ELR (cell line): ENCODE measurements around the gene MPP3.
A peak's percentile ranks its signal among the peaks of the same experiment; 100 is the strongest.

ENCODE experiments used
- DNase-seq: peaks from one replicate; pipeline ENCODE4 v3.0.0-alpha.2; 2015; ENCODE audit warnings: low read depth

Gene MPP3

GRCh38 chr17:43772877-43773648 is 59.9 kb downstream of the MPP3 start:
- DNase-seq = no peak

GRCh38 chr17:43771463-43771862 is 61.5 kb downstream of the MPP3 start:
- no peak for DNase-seq

- no peak for DNase-seq
These were observed 62.0 kb downstream of the MPP3 start for GRCh38 chr17:43770957-43771356.

GRCh38 chr17:43769859-43770258 is 63.1 kb downstream of the MPP3 start:
- no peak for DNase-seq

GRCh38 chr17:43769426-43769825 is 63.5 kb downstream of the MPP3 start:
- DNase-seq = no peak

- DNase-seq = no peak
These were observed 64.0 kb downstream of the MPP3 start for GRCh38 chr17:43768943-43769342.

- no peak for DNase-seq
These were observed 64.6 kb downstream of the MPP3 start for GRCh38 chr17:43768382-43768781.

GRCh38 chr17:43767713-43768059 is 65.3 kb downstream of the MPP3 start:
- no peak for DNase-seq

- DNase-seq = no peak
These were observed 65.8 kb downstream of the MPP3 start for GRCh38 chr17:43767053-43767712.

GRCh38 chr17:43766413-43767052 is 66.4 kb downstream of the MPP3 start:
- peak; percentile 71 for DNase-seq

- DNase-seq = peak; percentile 94
These were observed 72.6 kb downstream of the MPP3 start for GRCh38 chr17:43760254-43760852.

- DNase-seq = no peak
These were observed 73.1 kb downstream of the MPP3 start for GRCh38 chr17:43759836-43760235.

- no peak for DNase-seq
These were observed 74.3 kb downstream of the MPP3 start, which contains the start of gene SOST for GRCh38 chr17:43758497-43759174. SOST (minus strand) TSS chr17:43758791; CDS start chr17:43758741, 50 bp downstream.

- DNase-seq = no peak
These were observed 74.9 kb downstream of the MPP3 start for GRCh38 chr17:43758086-43758485.

- no peak for DNase-seq
These were observed 75.7 kb downstream of the MPP3 start for GRCh38 chr17:43757171-43757660.

- DNase-seq = no peak
These were observed 76.7 kb downstream of the MPP3 start for GRCh38 chr17:43756201-43756600.

GRCh38 chr17:43755389-43755875 is 77.5 kb downstream of the MPP3 start:
- DNase-seq = peak; percentile 26

GRCh38 chr17:43754947-43755346 is 78.0 kb downstream of the MPP3 start:
- no peak for DNase-seq

- peak; percentile 82 for DNase-seq
These were observed 79.3 kb downstream of the MPP3 start for GRCh38 chr17:43753493-43754129.
